A549 (cell line): Measurements from ENCODE around the gene ADIPOQ. TPM values are rescaled to one million over a fixed set of nuclear protein-coding genes. Genes with fewer than 3 reads are reported as not detected.

Source experiments
- ATAC-seq, 2 experiments: fragments of 200-7000 bp in 1 of 2; fragments of >200 bp in 1 of 2; cut with Nextera tagmentation in 1 of 2; cut with Tn5 transposase in 1 of 2; 3 replicates each; pipeline versions ENCODE4 v1.8.0 to v1.9.1; 2018 to 2020; ENCODE audit warnings: mild to moderate bottlenecking in 1 of 2, moderate library complexity in 1 of 2
- CTCF ChIA-PET: fragments of 300-600 bp; sonication (Branson Sonifier 250); formaldehyde crosslinking; extraction: SDS; loops from one replicate; lab custom pipeline; 2021; ENCODE audit warnings: antibody characterized with exemption, inconsistent platforms; lab: Yijun Ruan, JAX
- POLR2A ChIA-PET: fragments of 350-600 bp; formaldehyde crosslinking; extraction: SDS; loops from one replicate; lab custom pipeline; 2021; ENCODE audit warnings: antibody characterized with exemption, inconsistent platforms; lab: Yijun Ruan, JAX
- DNase-seq, 2 experiments: peaks; one replicate each; pipeline versions ENCODE4 v3.0.0 to v3.0.0-alpha.2; 2011 to 2016; ENCODE audit warnings: low read depth in 1 of 2, low spot score in 1 of 2
- FAIRE-seq: peaks from 2 replicates; lab custom pipeline; 2011; peaks lifted over from hg19 to GRCh38; lab: Jason Lieb, UNC
- H3K27ac ChIP-seq, 2 experiments: fragments of >200 bp; sonication (Bioruptor Twin); formaldehyde crosslinking; 3 replicates each; pipeline ENCODE4 v1.5.1; 2016 to 2017
- H3K4me1 ChIP-seq: fragments of >200 bp; sonication (Bioruptor Twin); formaldehyde crosslinking; 3 replicates; pipeline ENCODE4 v1.6.1; 2016
- H3K4me2 ChIP-seq: fragments of >200 bp; sonication (Bioruptor Twin); formaldehyde crosslinking; 3 replicates; pipeline ENCODE4 v1.6.1; 2016
- H3K4me3 ChIP-seq: fragments of >200 bp; sonication (Bioruptor Twin); formaldehyde crosslinking; 3 replicates; pipeline ENCODE4 v1.5.1; 2016
- H3K9me3 ChIP-seq: fragments of >200 bp; sonication (Bioruptor Twin); formaldehyde crosslinking; 3 replicates; pipeline ENCODE4 v1.6.1; 2016
- ATOH8 ChIP-seq: fragments of 250-450 bp; sonication (Bioruptor Pico); IDR thresholded peaks from 2 replicates; pipeline ENCODE4 v1.5.0; 2020; ENCODE audit warnings: low read depth, mild to moderate bottlenecking, moderate library complexity
- BCL3 ChIP-seq: fragments of >200 bp; sonication (Bioruptor Twin); formaldehyde crosslinking; IDR thresholded peaks from 3 replicates; pipeline ENCODE4 v1.6.1; 2016
- BHLHE40 ChIP-seq: IDR thresholded peaks from 2 replicates; pipeline ENCODE4 v1.6.1; 2012; ENCODE audit warnings: low read depth, low read length, inconsistent platforms
- CEBPB ChIP-seq, 2 experiments: fragments of >200 bp in 1 of 2; sonication (Bioruptor Twin) in 1 of 2; formaldehyde crosslinking in 1 of 2; IDR thresholded peaks; 2 replicates each; pipeline ENCODE4 v1.6.1; 2012 to 2016
- CHD2 ChIP-seq: fragments of 150-350 bp; IDR thresholded peaks from 2 replicates; pipeline ENCODE4 v1.6.1; 2014; ENCODE audit warnings: low read length; ENCODE audit not compliant: partially characterized antibody
- E2F6 ChIP-seq: IDR thresholded peaks from 2 replicates; pipeline ENCODE4 v1.6.1; 2012; ENCODE audit warnings: low read depth, borderline replicate concordance
- EHF ChIP-seq: fragments of 250-450 bp; sonication (Bioruptor Pico); IDR thresholded peaks from 2 replicates; pipeline ENCODE4 v1.5.0; 2020; ENCODE audit warnings: mild to moderate bottlenecking
- EHMT2 ChIP-seq: fragments of 200-600 bp; sonication (generic); IDR thresholded peaks from 2 replicates; pipeline ENCODE4 v1.6.1; 2016; ENCODE audit warnings: antibody characterized with exemption, low read depth, mild to moderate bottlenecking, moderate library complexity
- EP300 ChIP-seq, 2 experiments: fragments of >200 bp; sonication (Bioruptor Twin); formaldehyde crosslinking; IDR thresholded peaks; 2 replicates in 1 of 2; 3 replicates in 1 of 2; pipeline ENCODE4 v1.6.1; 2016 to 2017
- ESRRA ChIP-seq: fragments of 150-350 bp; IDR thresholded peaks from 2 replicates; pipeline ENCODE4 v1.6.1; 2014; ENCODE audit warnings: mild to moderate bottlenecking, low read length, borderline replicate concordance
- FOSB ChIP-seq: fragments of 250-450 bp; sonication (Bioruptor Pico); IDR thresholded peaks from 2 replicates; pipeline ENCODE4 v1.5.0; 2020; ENCODE audit warnings: mild to moderate bottlenecking, moderate library complexity
- FOSL2 ChIP-seq, 2 experiments: fragments of 450-650 bp in 1 of 2; fragments of >200 bp in 1 of 2; sonication (Bioruptor Twin) in 1 of 2; formaldehyde crosslinking; IDR thresholded peaks; 2 replicates each; pipeline versions ENCODE4 v1.5.0 to v1.6.1; 2016 to 2020; ENCODE audit warnings: mild to moderate bottlenecking in 1 of 2, moderate library complexity in 1 of 2
- HOXA7 ChIP-seq: fragments of 250-450 bp; sonication (Bioruptor Pico); IDR thresholded peaks from 2 replicates; pipeline ENCODE4 v1.5.0; 2020; ENCODE audit warnings: mild to moderate bottlenecking, moderate library complexity
- HOXB5 ChIP-seq: fragments of 250-450 bp; sonication (Bioruptor Pico); IDR thresholded peaks from 2 replicates; pipeline ENCODE4 v1.5.0; 2020; ENCODE audit warnings: mild to moderate bottlenecking, moderate library complexity
- JUN ChIP-seq, 2 experiments: fragments of >200 bp; sonication (Bioruptor Twin); formaldehyde crosslinking; IDR thresholded peaks; 2 replicates in 1 of 2; 3 replicates in 1 of 2; pipeline ENCODE4 v1.6.1; 2016 to 2017
- KDM1A ChIP-seq: fragments of 200-600 bp; sonication (generic); IDR thresholded peaks from 2 replicates; pipeline ENCODE4 v1.6.1; 2016; ENCODE audit warnings: low read depth, mild to moderate bottlenecking
- KDM5A ChIP-seq: fragments of 200-600 bp; sonication (generic); IDR thresholded peaks from 2 replicates; pipeline ENCODE4 v1.6.1; 2016; ENCODE audit warnings: antibody characterized with exemption, mild to moderate bottlenecking
- MAFK ChIP-seq: fragments of 450-650 bp; IDR thresholded peaks from 2 replicates; pipeline ENCODE4 v1.6.1; 2014; ENCODE audit not compliant: partially characterized antibody
- MAZ ChIP-seq: fragments of 150-350 bp; IDR thresholded peaks from 2 replicates; pipeline ENCODE4 v1.6.1; 2014; ENCODE audit warnings: antibody characterized with exemption, low read depth, low read length, borderline replicate concordance
- MYC ChIP-seq: IDR thresholded peaks from 2 replicates; pipeline ENCODE4 v1.6.1; 2012; ENCODE audit warnings: mild to moderate bottlenecking, inconsistent platforms, low read length, improper control_type of control experiment, borderline replicate concordance
- PBX3 ChIP-seq: IDR thresholded peaks from 2 replicates; pipeline ENCODE4 v1.6.1; 2012
- POLR2AphosphoS2 ChIP-seq: conservative IDR thresholded peaks from 2 replicates; pipeline ENCODE4 v1.6.1; 2012; ENCODE audit warnings: low read length, improper control_type of control experiment, inconsistent platforms
- RARB ChIP-seq: fragments of 250-450 bp; sonication (Bioruptor Pico); IDR thresholded peaks from 2 replicates; pipeline ENCODE4 v1.8.0; 2021; ENCODE audit warnings: mild to moderate bottlenecking, moderate library complexity
- REST ChIP-seq: fragments of 200-600 bp; sonication (generic); IDR thresholded peaks from 2 replicates; pipeline ENCODE4 v1.6.1; 2016; ENCODE audit warnings: antibody characterized with exemption, mild to moderate bottlenecking, moderate library complexity
- RFX5 ChIP-seq: fragments of 450-650 bp; IDR thresholded peaks from 2 replicates; pipeline ENCODE4 v1.7.1; 2014; ENCODE audit warnings: antibody characterized with exemption, mild to moderate bottlenecking, moderate library complexity
- RNF2 ChIP-seq: fragments of 200-600 bp; sonication (generic); IDR thresholded peaks from 2 replicates; pipeline ENCODE4 v1.6.1; 2016; ENCODE audit warnings: low read depth, mild to moderate bottlenecking, antibody characterized with exemption, moderate library complexity, borderline replicate concordance
- SREBF2 ChIP-seq: fragments of 450-650 bp; IDR thresholded peaks from 2 replicates; pipeline ENCODE4 v1.6.1; 2014; ENCODE audit warnings: mild to moderate bottlenecking, moderate library complexity
- TP53 ChIP-seq: fragments of 250-450 bp; sonication (Bioruptor Pico); IDR thresholded peaks from 2 replicates; pipeline ENCODE4 v1.5.0; 2021; ENCODE audit warnings: mild to moderate bottlenecking, moderate library complexity
- USF2 ChIP-seq: fragments of 450-650 bp; IDR thresholded peaks from 2 replicates; pipeline ENCODE4 v1.6.1; 2014; ENCODE audit warnings: antibody characterized with exemption
- ZNF302 ChIP-seq: fragments of 250-450 bp; sonication (Bioruptor Pico); IDR thresholded peaks from 2 replicates; pipeline ENCODE4 v1.9.0; 2021; ENCODE audit warnings: inconsistent platforms, mild to moderate bottlenecking, moderate library complexity
- WGBS: methylation state at CpG from one replicate; pipeline ENCODE4 v1.1.6; 2017; ENCODE audit errors: missing lambda C conversion rate; 5-methylcytosine and 5-hydroxymethylcytosine counted together
- polyA plus RNA-seq, 4 experiments: library from polyadenylated mRNA; depleted of rRNA in 3 of 4; stranded (reverse); fragments of >200 nt; fragmentation: RNase III in 1 of 4; extraction: RNeasy Plus Mini Kit Qiagen cat#74134 plus additional on column Dnase treatment in 1 of 4; gene quantifications; 2 replicates in 3 of 4; 3 replicates in 1 of 4; pipeline ENCODE4 v1.2.3, GENCODE V29; 2011 to 2017

Gene ADIPOQ
- polyA plus RNA-seq, 2 of the 4 experiments (the other 2 are of a cell fraction) = not detected

DNA sequence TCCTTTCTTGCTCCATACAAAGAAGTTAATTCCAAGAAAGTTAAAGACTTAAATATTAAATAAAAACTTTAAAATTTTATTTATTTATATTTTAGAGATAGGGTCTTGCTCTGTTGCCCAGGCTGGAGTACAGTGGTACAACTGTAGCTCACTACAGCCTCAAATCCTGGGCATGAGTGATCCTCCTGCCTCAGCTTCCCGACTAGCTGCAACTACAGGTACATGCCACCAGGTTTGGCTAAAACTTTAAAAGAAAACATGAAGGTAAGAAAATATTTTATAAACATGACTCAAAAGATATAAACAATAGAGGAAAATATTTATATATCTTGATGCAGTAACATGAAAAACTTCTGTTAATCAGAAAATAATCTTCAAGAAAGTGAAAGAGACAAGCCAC, 33.2 kb downstream of the ADIPOQ start:
- H3K4me2 ChIP-seq = no peak overlapping the region
- ATAC-seq (no peak), FAIRE-seq (no peak), DNase-seq (no peak)
- ChIA-PET CTCF (no interaction called here), POLR2A (no interaction called here)
- TF ChIP-seq USF2 = no peak
- no peak for TF ChIP-seq EP300 (IDR thresholded peaks at IDR 0.05)
- TF ChIP-seq EHMT2 = no peak
- TF ChIP-seq MYC = no peak
- no peak for TF ChIP-seq HOXB5 (CRISPR knock-in tag)
- no peak for TF ChIP-seq KDM5A
- TF ChIP-seq CHD2 = no peak
- TF ChIP-seq BCL3 = no peak
- no peak for TF ChIP-seq TP53 (CRISPR knock-in tag)
- no peak for TF ChIP-seq FOSL2 (IDR thresholded peaks at IDR 0.05)
- no peak for TF ChIP-seq FOSL2 (CRISPR knock-in tag; IDR thresholded peaks at IDR 0.05)
- TF ChIP-seq ESRRA = no peak
- TF ChIP-seq MAZ = no peak
- no peak for TF ChIP-seq FOSB
- TF ChIP-seq HOXA7 (CRISPR knock-in tag) = no peak
- TF ChIP-seq CEBPB (IDR thresholded peaks at IDR 0.05) = no peak
- TF ChIP-seq EHF (CRISPR knock-in tag) = no peak
- TF ChIP-seq SREBF2 = no peak
- H3K4me1 ChIP-seq = no peaks in the 10 kb centered on the region
- WGBS = 0% methylated on average over 1 of the region's 1 CpG
- no peak overlapping the region for H3K4me3 ChIP-seq
- H3K27ac ChIP-seq = no peak overlapping the region
- H3K9me3 ChIP-seq = no peaks in the 10 kb centered on the region

DNA sequence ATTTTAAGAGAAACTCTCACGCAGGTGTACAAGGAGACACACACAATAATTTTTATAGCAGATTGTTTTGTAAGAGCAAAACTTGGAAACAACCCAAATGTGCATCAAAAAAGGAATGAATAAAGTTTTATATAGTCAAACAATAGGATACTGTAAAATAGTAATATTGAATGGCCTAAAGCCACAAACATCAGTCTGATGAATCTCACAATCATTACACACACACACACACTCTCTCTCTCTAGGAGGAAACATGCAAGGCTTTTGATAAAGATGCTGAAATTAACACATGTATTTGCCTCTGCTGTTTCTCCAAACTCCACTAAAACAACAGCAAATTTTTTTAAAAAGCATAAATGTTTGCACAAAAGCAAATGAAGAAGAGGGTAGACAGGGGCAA, 37.3 kb downstream of the ADIPOQ start:
- 86% methylated on average over 1 of the region's 1 CpG for WGBS
- ATAC-seq (no peak), FAIRE-seq (no peak), DNase-seq (no peak)
- H3K27ac ChIP-seq = no peak overlapping the region
- no peak overlapping the region for H3K4me3 ChIP-seq
- H3K4me1 ChIP-seq = peaks cover 19% of the 10 kb centered on the region
- CTCF ChIA-PET = interaction anchor here (0.8 to 1.3 kb wide), 4 partner anchors 9 to 800 kb away, joined by 3 read pairs; no protein-coding TSS in a partner anchor
- no peaks in the 10 kb centered on the region for H3K9me3 ChIP-seq
- TF ChIP-seq MAFK (no peak), BHLHE40 (no peak), PBX3 (no peak), ZNF302 (CRISPR knock-in tag) (no peak), MAZ (no peak), EHMT2 (no peak), MYC (no peak), REST (no peak), JUN (IDR thresholded peaks at IDR 0.05) (no peak), ESRRA (no peak), RNF2 (no peak), EP300 (IDR thresholded peaks at IDR 0.05) (no peak), RARB (CRISPR knock-in tag) (no peak), RFX5 (no peak), E2F6 (no peak), KDM1A (no peak), ATOH8 (CRISPR knock-in tag) (no peak), FOSB (no peak), POLR2AphosphoS2 (no peak)
- POLR2A ChIA-PET = no interaction called here
- no peak overlapping the region for H3K4me2 ChIP-seq
